Osteocyte (in vitro differentiated cells): Measurements from ENCODE around the gene PLCB1. TPM values are rescaled to one million over a fixed set of nuclear protein-coding genes. Genes with fewer than 3 reads are reported as not detected.

Source experiments
- DNase-seq: peaks from one replicate; pipeline ENCODE4 v3.0.0; 2021; ENCODE audit warnings: mixed read lengths; ENCODE audit not compliant: unreplicated experiment; ENCODE audit errors: extremely low spot score
- H3K27ac Mint-ChIP-seq: one replicate; pipeline ENCODE4 v1.8.0; 2021; ENCODE audit warnings: mild to moderate bottlenecking, mixed read lengths; ENCODE audit not compliant: unreplicated experiment
- H3K27me3 Mint-ChIP-seq: one replicate; pipeline ENCODE4 v1.8.0; 2021; ENCODE audit warnings: mixed read lengths; ENCODE audit not compliant: unreplicated experiment
- H3K36me3 Mint-ChIP-seq: one replicate; pipeline ENCODE4 v1.8.0; 2021; ENCODE audit warnings: mixed read lengths; ENCODE audit not compliant: unreplicated experiment
- H3K4me1 Mint-ChIP-seq: one replicate; pipeline ENCODE4 v1.8.0; 2021; ENCODE audit warnings: mixed read lengths; ENCODE audit not compliant: unreplicated experiment
- H3K4me3 Mint-ChIP-seq: one replicate; pipeline ENCODE4 v1.8.0; 2021; ENCODE audit warnings: mild to moderate bottlenecking, moderate library complexity, mixed read lengths; ENCODE audit not compliant: unreplicated experiment
- H3K9me3 Mint-ChIP-seq: one replicate; pipeline ENCODE4 v1.8.0; 2021; ENCODE audit warnings: mixed read lengths; ENCODE audit not compliant: unreplicated experiment
- CTCF ChIP-seq: fragments of 200-600 bp; sonication (generic); IDR thresholded peaks from 2 replicates; pipeline ENCODE4 v1.5.0; 2021; ENCODE audit warnings: antibody characterized with exemption, mild to moderate bottlenecking, moderate library complexity
- total RNA-seq: library from RNA; stranded (reverse); gene quantifications from 2 replicates; pipeline ENCODE4 v1.2.1, GENCODE V29; 2021

The PLCB1 gene
- total RNA-seq, 1 donor from 2014 or later: 33.3 TPM

- H3K4me3 Mint-ChIP-seq: peak overlapping the region; percentile 84
- no peak for TF ChIP-seq CTCF
- no peaks in the 10 kb centered on the region for H3K9me3 Mint-ChIP-seq
- H3K4me1 Mint-ChIP-seq: peaks cover 36% of the 10 kb centered on the region
- H3K27ac Mint-ChIP-seq: no peak overlapping the region
- peaks cover 4% of the 10 kb centered on the region for H3K27me3 Mint-ChIP-seq
- no peak for DNase-seq
- peaks cover 1% of the 10 kb centered on the region for H3K36me3 Mint-ChIP-seq
Measured at GRCh38 chr20:8133310-8133768, 1.3 kb downstream of the PLCB1 start.

DNA sequence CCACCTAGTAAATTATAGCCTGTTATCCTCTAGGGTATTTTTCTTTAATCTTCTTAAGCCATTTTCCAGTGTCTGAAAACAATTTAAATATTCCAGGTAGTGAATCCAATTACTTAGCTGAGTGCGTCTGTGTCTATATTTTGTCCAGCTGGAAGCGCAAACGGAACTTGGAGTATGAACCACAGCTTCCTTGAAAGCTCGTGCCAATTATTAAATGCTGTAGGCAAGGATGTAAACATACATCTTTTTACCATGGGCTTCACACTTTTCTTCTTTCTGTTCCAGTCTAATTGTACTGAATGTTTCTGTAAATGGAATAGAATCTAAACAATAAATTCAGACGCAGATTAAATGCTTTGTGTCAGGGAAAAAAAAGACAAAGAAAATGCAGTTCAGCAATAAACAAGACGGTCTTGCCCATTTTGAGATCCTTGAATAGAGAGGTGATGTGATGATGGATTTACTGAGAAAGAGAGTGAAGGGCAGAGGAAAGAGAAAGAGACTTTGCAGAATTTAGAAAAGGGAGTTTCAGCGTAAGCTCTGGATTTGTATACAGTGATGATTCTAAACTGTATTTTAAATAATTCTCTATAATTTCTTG, 1.9 kb downstream of the PLCB1 start:
- Mint-ChIP-seq H3K27ac (no peak overlapping the region), H3K36me3 (peaks cover 1% of the 10 kb centered on the region), H3K9me3 (no peaks in the 10 kb centered on the region), H3K27me3 (peaks cover 4% of the 10 kb centered on the region), H3K4me3 (peak overlapping the region; percentile 84), H3K4me1 (peaks cover 38% of the 10 kb centered on the region)
- no peak for DNase-seq
- no peak for TF ChIP-seq CTCF

DNA sequence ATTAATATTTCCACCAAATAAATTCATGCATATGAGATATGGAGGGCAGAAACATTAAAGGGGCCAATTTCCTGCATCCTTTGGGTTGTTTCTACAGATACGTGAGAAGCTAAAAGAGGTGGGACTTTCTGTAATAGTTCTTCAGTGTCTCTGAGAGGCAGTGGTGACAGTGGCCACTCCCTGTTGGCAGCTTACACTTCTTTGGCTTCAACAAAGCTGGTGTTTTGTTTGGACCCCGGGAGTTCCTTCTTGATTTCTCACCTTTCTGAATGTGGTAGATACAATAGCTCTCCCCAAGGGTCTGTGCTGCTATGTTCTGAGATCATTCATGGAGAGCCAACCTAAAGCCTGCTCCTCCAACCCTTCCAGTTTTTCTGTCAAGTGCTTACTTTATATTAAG, 7.8 kb downstream of the PLCB1 start:
- DNase-seq: no peak
- Mint-ChIP-seq H3K27ac (no peak overlapping the region), H3K27me3 (no peaks in the 10 kb centered on the region), H3K36me3 (no peaks in the 10 kb centered on the region), H3K4me3 (no peak overlapping the region), H3K9me3 (no peaks in the 10 kb centered on the region), H3K4me1 (peaks cover 25% of the 10 kb centered on the region)
- no peak for TF ChIP-seq CTCF

- H3K36me3 Mint-ChIP-seq: no peaks in the 10 kb centered on the region
- no peaks in the 10 kb centered on the region for H3K27me3 Mint-ChIP-seq
- DNase-seq: no peak
- H3K9me3 Mint-ChIP-seq: no peaks in the 10 kb centered on the region
- TF ChIP-seq CTCF: no peak
- peaks cover 41% of the 10 kb centered on the region for H3K4me1 Mint-ChIP-seq
- no peak overlapping the region for H3K4me3 Mint-ChIP-seq
- no peak overlapping the region for H3K27ac Mint-ChIP-seq
Measured at GRCh38 chr20:8143474-8143873, 11.4 kb downstream of the PLCB1 start.

DNA sequence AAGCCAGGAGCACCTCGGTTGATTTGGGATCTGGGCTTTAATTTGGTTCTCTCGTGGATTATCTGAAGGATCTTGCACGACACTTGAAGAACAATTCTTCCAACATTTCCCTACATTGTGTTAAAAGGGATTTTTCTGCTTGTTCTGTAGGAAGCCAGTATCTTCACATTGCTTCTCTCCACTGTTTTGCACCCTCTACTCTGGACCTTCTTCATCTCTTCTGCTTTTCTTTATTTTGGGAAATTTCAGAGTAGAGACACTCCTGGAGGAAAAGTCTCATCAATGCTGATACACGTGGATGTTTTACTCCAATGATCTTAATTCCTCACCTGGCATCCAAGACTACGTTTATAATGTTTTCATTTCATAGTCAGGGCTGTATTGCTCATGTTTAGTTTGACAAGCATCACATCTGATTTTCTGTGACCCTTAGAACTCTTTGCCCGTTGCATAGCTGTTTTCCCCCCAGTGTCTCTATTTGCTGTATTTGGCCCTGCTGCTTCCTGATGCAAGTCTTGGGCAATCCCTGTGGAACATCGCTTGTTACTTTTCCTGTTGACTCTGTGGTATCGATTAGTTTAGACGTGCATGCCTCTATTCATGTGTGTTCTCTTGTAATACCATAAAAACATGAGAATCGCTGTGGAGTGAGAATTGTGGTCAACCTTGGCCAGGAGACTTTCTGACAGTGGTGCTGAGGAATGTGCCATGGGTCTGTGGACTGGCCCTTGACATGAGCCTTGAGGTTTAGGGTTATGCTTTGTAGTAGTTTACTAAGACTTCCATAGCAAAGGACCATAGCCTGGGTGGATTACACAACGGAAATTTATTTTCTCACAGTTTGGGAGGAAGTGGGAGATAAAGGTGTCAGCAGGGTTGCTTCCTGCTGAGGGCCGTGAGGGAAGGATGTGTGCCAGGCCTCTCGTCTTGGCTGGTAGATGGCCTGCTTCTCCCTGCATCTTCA, 12.5 kb downstream of the PLCB1 start:
- Mint-ChIP-seq H3K27me3 (no peaks in the 10 kb centered on the region), H3K4me3 (no peak overlapping the region), H3K4me1 (peaks cover 50% of the 10 kb centered on the region), H3K36me3 (no peaks in the 10 kb centered on the region), H3K9me3 (no peaks in the 10 kb centered on the region), H3K27ac (peak overlapping the region; percentile 81)
- TF ChIP-seq CTCF: no peak
- DNase-seq: no peak
